ENCODE measurements around the gene GTF2H2.
"Not testable (repeated sequence)": the region's sequence is repeated elsewhere in the genome, so short reads cannot be mapped to it uniquely, and the experiment has no call there.

DNA sequence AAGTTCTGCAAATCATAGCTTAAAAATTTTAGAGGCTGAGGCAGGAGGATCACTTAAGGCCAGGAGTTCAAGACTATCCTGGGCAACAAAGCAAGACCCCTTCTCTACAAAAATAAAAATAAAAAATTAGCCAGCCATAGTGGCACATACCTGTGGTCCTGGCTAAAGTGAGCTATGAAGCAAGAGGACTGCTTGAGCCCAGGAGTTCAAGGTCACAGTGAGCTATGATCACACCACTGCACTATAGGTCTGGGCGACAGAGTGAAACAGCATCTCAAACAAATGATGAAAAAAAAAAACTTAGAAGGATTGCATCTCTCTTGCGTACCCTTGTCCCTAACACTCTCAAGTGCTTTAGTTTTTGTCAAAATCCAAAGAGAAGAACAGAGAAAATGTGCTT is 21.3 kb upstream of the GTF2H2 start:
- TF ChIP-seq, protein P1, sequence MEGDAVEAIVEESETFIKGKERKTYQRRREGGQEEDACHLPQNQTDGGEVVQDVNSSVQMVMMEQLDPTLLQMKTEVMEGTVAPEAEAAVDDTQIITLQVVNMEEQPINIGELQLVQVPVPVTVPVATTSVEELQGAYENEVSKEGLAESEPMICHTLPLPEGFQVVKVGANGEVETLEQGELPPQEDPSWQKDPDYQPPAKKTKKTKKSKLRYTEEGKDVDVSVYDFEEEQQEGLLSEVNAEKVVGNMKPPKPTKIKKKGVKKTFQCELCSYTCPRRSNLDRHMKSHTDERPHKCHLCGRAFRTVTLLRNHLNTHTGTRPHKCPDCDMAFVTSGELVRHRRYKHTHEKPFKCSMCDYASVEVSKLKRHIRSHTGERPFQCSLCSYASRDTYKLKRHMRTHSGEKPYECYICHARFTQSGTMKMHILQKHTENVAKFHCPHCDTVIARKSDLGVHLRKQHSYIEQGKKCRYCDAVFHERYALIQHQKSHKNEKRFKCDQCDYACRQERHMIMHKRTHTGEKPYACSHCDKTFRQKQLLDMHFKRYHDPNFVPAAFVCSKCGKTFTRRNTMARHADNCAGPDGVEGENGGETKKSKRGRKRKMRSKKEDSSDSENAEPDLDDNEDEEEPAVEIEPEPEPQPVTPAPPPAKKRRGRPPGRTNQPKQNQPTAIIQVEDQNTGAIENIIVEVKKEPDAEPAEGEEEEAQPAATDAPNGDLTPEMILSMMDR (IDR thresholded peaks at IDR 0.05; ENCODE audit: low read length), result not testable (repeated sequence)
- TF ChIP-seq EZH2phosphoT487 (IDR thresholded peaks at IDR 0.05; ENCODE audit: low read length), result not testable (repeated sequence)
